ENCODE measurements around the gene ABCC11.
"Not testable (repeated sequence)": the region's sequence is repeated elsewhere in the genome, so short reads cannot be mapped to it uniquely, and the experiment has no call there.

The ABCC11 gene

GRCh38 chr16:48250520-48251278 lies 3.4 kb upstream of the ABCC11 start:
- no peak for DNase-seq (ENCODE audit: low read depth in 2 of 2)

DNA sequence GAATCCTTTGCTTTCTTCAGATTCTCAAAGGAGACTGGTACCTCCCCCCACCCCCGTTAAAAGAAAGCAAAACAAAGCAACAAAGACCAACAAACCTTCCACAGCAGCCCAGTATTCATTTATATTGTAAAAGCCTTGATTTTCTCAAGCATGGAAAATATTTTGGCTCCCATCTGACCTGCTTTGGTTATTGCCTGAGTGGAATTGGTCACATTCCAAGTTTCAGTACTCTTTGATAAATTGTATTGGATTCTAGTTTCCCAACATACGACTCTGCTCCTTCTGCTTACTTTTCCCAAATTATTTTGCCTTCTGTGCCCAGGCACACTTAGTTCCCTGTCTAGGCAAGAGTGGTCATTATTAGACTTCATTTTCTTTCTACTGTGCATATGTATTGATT lies 1.3 kb downstream of the ABCC11 start:
- no peak for DNase-seq (ENCODE audit: low read depth in 2 of 2)

GRCh38 chr16:48244863-48245195 lies 2.5 kb downstream of the ABCC11 start:
- DNase-seq (ENCODE audit: low read depth in 2 of 2): no peak

- DNase-seq (ENCODE audit: low read depth in 2 of 2): peak; percentile 85
Observed at GRCh38 chr16:48244080-48244862, 3.1 kb downstream of the ABCC11 start, which contains the start of gene LONP2. Gene LONP2 (plus strand): TSS chr16:48244300. CDS start chr16:48244389, 89 bp downstream.

GRCh38 chr16:48240147-48240546 lies 7.2 kb downstream of the ABCC11 start:
- DNase-seq (ENCODE audit: low read depth in 2 of 2): not testable (repeated sequence)

GRCh38 chr16:48236286-48236685 lies 11.1 kb downstream of the ABCC11 start:
- DNase-seq (ENCODE audit: low read depth in 2 of 2): no peak

- DNase-seq (ENCODE audit: low read depth in 2 of 2): no peak
Observed at GRCh38 chr16:48235556-48236136, 11.7 kb downstream of the ABCC11 start.

GRCh38 chr16:48235058-48235555 lies 12.2 kb downstream of the ABCC11 start:
- DNase-seq (ENCODE audit: low read depth in 2 of 2): no peak

GRCh38 chr16:48234630-48235029 lies 12.7 kb downstream of the ABCC11 start:
- no peak for DNase-seq (ENCODE audit: low read depth in 2 of 2)

GRCh38 chr16:48232493-48233040 lies 14.8 kb downstream of the ABCC11 start:
- no peak for DNase-seq (ENCODE audit: low read depth in 2 of 2)

- DNase-seq (ENCODE audit: low read depth in 2 of 2): no peak
Observed at GRCh38 chr16:48231727-48232492, 15.4 kb downstream of the ABCC11 start.

DNA sequence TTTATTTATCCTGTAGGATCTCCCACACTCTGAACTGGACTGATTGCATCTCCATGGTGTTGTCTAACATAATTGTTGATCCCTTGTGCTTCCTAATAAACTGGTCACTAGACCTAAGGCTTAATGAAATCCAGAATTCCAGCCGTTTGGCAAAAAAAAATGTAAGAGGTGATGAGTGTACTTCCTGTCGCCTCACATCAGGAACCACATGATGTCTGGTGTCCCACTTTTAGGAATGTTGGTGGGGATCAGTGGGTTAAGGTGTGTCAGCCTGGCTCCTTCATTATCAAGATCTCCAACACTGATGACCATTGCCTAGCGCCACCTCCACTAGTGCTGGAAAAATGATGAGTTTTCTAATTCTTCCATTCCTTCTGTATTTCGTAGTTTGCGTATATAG lies 21.9 kb downstream of the ABCC11 start:
- DNase-seq (ENCODE audit: low read depth in 2 of 2): no peak

GRCh38 chr16:48223490-48223889 lies 23.8 kb downstream of the ABCC11 start:
- DNase-seq (ENCODE audit: low read depth in 2 of 2): no peak

GRCh38 chr16:48220891-48221290 lies 26.4 kb downstream of the ABCC11 start:
- no peak for DNase-seq (ENCODE audit: low read depth in 2 of 2)

DNA sequence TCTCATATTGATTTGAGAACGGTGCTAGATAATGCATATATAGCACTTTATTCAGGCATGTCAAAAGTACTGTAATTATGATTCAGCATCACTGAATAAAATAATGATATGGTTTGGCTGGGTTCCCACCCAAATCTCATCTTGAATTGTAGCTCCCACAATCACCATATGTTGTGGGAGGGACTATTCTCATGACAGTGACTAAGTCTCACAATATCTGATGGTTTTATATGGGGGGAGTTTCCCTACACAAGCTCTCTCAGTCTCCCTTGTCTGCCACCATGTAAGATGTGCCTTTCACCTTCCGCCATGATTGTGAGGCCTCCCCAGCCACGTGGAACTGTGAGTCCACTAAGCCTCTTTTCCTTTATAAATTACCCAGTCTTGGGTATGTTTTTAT lies 28.9 kb downstream of the ABCC11 start:
- DNase-seq (ENCODE audit: low read depth in 2 of 2): no peak

- no peak for DNase-seq (ENCODE audit: low read depth in 2 of 2)
Observed at GRCh38 chr16:48217708-48218107, 29.6 kb downstream of the ABCC11 start.

DNA sequence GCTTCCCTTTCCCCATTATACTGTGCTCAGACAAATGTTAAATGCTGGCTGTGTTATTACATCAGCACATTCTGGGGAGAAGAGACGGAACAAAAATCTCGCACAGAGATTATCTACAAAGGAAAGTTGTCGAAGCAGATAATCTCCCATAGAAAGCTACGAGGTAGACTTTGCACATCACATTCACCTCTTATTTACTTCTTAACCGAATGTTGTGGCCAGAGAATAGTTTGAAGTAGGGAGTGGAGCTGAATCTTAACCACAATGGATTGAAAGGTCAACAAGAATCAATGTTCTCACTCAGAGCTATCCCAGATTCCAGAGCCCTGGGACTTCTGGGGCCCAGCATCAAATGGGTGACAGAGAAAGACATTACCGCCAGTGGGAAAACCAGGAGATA lies 31.6 kb downstream of the ABCC11 start:
- no peak for DNase-seq (ENCODE audit: low read depth in 2 of 2)

GRCh38 chr16:48212033-48212432 lies 35.3 kb downstream of the ABCC11 start:
- no peak for DNase-seq (ENCODE audit: low read depth in 2 of 2)

DNA sequence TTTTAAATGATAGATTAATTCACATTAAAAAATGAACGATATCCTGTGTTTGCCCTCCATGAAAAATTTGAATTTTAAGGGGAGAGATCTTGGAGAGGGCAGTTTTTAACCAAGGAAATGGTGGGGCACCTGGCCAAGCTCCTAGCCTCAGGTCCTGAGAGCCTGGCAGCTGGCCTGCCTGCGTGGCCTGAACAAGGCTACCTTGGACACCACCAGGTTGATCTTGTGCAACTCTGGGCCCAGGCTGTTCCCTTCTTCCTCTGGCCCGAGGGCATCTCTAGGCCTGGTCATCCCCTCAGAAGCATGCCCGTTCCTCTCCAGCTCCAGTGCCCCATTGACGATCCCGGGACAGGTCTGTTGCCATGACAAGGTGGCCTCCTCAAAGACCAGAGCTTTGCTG lies 36.6 kb downstream of the ABCC11 start:
- DNase-seq (ENCODE audit: low read depth in 2 of 2): no peak

GRCh38 chr16:48206594-48207242 lies 40.6 kb downstream of the ABCC11 start:
- DNase-seq (ENCODE audit: low read depth in 2 of 2): no peak

DNA sequence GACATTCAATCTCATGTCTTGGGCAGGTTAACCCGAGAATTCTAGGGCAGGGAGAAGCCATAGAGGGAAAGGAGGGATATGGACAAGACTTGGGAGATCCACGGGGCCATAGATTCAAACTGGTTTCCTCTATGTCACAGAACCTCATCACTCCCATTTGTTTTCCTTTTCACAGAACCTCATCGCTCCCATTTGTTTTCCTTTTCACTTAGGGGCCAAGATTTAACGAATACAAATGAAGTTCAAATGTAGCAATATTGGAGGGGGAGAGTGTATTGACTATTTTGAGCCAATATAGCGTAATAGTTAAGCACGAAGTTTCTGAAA lies 42.6 kb downstream of the ABCC11 start:
- DNase-seq (ENCODE audit: low read depth in 2 of 2): no peak
